ENCODE measurements around the gene LRP11. TPM values are rescaled to one million over a fixed set of nuclear protein-coding genes. Genes with fewer than 3 reads are reported as not detected.
"Not testable (repeated sequence)": the region's sequence is repeated elsewhere in the genome, so short reads cannot be mapped to it uniquely, and the experiment has no call there.

Gene LRP11
- total RNA-seq, 1 experiment from 2014 or later, result 48.0 TPM

DNA sequence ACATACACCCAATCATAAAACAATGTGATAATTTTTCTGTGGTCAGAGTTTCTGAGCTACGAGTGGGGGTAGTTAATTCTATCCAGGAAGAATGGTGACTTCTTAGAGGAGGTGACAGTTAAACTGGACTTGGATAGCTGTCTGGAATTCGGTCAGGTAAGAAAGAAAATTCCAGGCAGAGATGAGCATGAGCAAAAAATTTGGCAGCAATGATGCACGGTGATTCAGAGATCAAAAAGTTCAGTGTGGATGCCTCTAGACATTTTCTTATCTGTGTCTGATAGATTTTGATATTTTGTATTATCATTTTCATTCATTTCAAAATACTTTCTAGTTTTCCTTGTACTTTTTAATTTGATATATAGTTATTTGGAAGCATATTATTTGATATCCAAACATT, 21.7 kb upstream of the LRP11 start:
- Histone ChIP-seq H3K4me3 (no peak overlapping the region), H3K36me3 (peaks cover 9% of the 10 kb centered on the region), H3K9me3 (no peaks in the 10 kb centered on the region), H3K27me3 (no peaks in the 10 kb centered on the region)
- DNase-seq, result no peak

DNA sequence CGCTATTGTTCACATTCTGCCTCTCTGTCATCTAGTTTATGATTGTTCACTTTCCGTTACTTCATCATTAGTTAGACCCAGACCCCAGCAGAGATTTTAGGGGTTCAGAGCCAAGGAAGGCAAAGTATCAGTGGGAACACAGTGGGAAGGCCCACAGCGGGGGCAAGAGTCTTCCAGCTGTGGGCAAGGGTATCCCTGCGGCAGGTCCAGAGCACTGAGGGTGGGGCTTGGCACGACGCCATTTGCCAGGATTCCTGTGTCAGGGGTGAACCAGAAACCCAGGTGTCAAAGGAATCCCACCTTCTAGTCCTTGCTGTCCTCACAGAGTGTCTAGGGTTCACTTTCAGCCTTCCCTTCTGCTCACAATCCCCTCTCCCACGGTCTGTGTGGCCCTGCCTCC, 20.5 kb upstream of the LRP11 start:
- no peaks in the 10 kb centered on the region for H3K9me3 ChIP-seq
- no peaks in the 10 kb centered on the region for H3K27me3 ChIP-seq
- no peak overlapping the region for H3K4me3 ChIP-seq
- peaks cover 6% of the 10 kb centered on the region for H3K36me3 ChIP-seq
- no peak for DNase-seq

DNA sequence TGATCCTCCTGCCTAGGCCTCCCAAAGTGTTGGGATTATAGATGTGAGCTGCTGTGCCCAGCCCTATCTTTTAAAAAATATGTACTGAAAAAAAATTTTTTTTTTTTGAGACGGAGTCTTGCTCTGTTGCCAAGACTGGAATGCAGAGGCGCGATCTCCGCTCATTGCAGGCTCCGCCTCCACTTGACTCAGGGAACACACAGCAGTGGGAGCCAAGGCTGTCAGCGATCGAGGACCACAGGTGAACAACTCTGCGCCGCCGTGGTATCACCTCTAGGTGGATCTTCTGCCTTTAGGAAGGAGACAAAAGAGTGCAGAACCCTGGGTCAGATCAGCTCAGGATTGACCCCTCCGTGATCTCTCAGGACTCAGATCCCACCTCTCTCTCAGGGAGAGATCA, 20.1 kb upstream of the LRP11 start:
- Histone ChIP-seq H3K36me3 (peaks cover 6% of the 10 kb centered on the region), H3K27me3 (no peaks in the 10 kb centered on the region), H3K9me3 (no peaks in the 10 kb centered on the region), H3K4me3 (no peak overlapping the region)
- no peak for DNase-seq

DNA sequence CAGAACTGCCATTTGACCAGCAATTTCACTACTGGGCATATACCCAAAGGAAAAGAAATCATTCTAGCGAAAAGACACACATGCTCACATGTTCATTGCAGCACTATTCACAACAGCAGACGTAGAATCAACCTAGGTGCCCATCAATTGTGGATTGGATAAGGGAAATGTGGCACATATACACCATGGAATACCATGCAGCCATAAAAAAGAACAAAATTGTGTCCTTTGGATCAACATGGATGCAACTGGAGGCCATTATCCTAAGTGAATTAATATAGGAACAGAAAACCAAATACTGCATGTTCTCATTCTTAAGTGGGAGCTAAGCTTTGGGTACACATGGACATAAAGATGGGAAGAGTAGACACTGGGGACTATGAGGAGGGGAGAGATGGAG, 17.7 kb upstream of the LRP11 start:
- DNase-seq, result no peak
- H3K9me3 ChIP-seq, result no peaks in the 10 kb centered on the region
- no peaks in the 10 kb centered on the region for H3K27me3 ChIP-seq
- H3K4me3 ChIP-seq, result no peak overlapping the region
- H3K36me3 ChIP-seq, result no peaks in the 10 kb centered on the region

DNA sequence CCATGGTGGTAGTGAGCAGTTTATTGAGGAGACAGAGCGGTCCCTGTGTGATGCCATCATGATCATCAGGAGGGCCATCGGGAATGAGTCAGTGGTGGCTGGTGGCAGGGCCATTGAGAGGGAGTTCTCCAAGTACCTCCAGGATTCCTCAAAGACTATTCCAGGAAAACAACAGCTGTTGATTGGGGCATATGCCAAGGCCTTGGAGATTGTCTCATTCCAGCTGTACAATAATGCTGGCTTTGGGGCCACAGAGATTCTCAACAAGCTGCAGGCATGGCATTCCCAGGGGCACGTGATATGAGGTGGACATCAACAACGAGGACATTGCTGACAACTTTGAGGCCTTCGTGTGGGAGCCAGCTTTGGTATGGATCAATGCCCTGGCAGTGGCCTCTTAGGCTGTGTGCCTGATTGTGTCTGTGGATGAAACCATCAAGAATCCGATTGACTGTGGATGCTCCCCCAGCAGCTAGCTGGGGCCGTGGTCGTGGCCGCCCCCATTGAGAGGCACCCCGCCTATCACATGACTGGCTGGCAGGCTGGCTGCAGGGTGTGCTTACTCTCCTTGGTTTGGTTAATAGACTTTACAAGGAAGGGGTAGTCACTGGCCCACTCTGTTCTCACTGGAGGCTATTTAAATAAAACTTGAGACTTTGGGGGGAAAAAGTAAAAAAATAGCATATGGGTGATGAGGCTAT, 17.1 kb upstream of the LRP11 start:
- Histone ChIP-seq H3K36me3 (no peaks in the 10 kb centered on the region), H3K4me3 (no peak overlapping the region), H3K27me3 (no peaks in the 10 kb centered on the region), H3K9me3 (no peaks in the 10 kb centered on the region)
- DNase-seq, result no peak

DNA sequence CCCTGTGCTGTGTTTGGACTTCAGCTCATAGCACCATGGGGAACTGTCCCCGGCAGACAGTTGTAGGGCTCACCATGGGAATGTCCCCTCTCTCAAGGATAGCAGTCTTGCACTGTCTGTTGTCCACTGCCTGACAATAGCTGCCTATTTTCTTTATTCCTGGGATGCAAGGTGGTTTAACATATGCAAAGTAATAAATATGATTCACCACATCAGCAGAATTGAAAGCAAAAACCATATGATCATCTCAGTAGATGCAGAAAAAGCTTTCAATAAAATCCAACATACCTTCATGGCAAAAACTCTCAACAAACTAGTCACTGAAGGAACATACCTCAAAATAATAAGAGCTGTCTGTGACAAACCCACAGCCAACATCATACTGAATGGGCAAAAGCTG, 13.5 kb upstream of the LRP11 start:
- Histone ChIP-seq H3K4me3 (no peak overlapping the region), H3K9me3 (peaks cover 4% of the 10 kb centered on the region; the same call in 1 of the 2 replicates), H3K36me3 (no peaks in the 10 kb centered on the region), H3K27me3 (no peaks in the 10 kb centered on the region)
- no peak for DNase-seq

DNA sequence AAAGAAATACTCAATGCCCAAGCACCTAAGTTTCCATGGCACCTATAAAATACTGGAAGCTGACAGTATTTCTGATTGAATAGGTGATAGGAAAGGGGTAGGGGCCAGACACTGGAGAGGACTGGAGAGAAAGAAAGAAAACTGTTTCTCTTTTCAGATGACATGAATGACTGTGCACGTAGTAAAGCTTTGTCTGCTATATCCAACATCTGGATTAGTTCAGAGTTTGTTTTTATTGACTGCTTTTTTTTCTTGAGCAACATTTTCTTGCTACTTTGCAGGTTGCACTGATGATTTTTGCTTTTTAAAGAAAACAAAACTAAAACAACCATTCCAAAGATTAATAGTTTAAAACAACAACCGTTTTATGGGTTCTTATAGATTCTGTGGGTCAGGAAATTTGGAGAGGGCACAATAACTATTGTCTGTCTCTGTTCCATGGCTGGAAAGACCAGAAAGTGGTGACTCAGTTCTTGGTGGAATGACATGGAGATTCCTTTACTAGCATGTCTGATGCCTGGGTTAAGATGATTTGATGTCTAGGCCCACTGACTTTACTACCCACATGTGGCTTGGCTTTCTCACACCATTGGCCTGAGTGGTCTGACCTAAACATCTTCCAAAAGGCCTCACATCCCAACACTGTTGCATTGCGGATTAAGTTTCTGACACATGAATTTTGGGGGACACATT, 12.2 kb upstream of the LRP11 start:
- no peak for DNase-seq
- peaks cover 9% of the 10 kb centered on the region for H3K9me3 ChIP-seq
- no peak overlapping the region for H3K4me3 ChIP-seq
- no peaks in the 10 kb centered on the region for H3K27me3 ChIP-seq
- no peaks in the 10 kb centered on the region for H3K36me3 ChIP-seq

DNA sequence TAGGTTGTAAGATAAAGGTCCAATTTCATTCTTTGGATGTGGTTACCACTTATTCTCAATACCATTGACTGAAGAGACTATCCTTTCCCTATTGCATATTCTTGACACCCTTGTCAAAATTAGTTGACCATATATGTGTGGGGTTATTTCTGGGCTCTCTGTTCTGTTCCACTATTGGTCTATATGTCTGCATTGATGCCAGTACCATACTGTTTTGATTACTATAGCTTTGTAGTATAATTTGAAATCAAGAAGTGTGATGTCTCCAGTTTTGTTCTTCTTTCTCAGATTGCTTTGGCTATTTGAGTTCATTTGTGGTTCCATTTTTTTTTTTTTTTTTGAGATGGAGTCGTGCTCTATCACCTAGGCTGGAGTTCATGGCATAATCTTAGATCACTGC, 8.1 kb upstream of the LRP11 start:
- H3K4me3 ChIP-seq, result no peak overlapping the region
- peaks cover 9% of the 10 kb centered on the region for H3K9me3 ChIP-seq
- DNase-seq, result no peak
- no peaks in the 10 kb centered on the region for H3K36me3 ChIP-seq
- no peaks in the 10 kb centered on the region for H3K27me3 ChIP-seq

DNA sequence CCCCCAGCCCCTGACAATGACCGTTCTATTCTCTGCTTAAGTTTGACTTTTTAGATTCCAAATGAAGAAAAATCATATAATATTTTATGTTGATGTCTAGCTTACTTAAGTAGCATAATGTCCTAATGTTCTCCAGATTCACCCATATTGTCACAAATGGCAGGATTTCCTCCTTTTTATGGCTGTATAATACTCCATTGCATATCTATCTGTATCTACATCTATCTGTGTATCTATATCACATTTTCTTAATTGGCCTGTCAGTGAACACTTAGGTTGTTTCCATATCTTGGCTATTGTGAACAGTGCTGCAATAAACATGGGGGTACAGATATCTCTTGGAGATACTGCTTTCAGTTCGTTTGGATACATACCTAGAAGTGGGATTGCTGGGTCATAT, 7.0 kb upstream of the LRP11 start:
- no peaks in the 10 kb centered on the region for H3K36me3 ChIP-seq
- DNase-seq, result no peak
- H3K4me3 ChIP-seq, result no peak overlapping the region
- H3K27me3 ChIP-seq, result no peaks in the 10 kb centered on the region
- peaks cover 9% of the 10 kb centered on the region for H3K9me3 ChIP-seq

DNA sequence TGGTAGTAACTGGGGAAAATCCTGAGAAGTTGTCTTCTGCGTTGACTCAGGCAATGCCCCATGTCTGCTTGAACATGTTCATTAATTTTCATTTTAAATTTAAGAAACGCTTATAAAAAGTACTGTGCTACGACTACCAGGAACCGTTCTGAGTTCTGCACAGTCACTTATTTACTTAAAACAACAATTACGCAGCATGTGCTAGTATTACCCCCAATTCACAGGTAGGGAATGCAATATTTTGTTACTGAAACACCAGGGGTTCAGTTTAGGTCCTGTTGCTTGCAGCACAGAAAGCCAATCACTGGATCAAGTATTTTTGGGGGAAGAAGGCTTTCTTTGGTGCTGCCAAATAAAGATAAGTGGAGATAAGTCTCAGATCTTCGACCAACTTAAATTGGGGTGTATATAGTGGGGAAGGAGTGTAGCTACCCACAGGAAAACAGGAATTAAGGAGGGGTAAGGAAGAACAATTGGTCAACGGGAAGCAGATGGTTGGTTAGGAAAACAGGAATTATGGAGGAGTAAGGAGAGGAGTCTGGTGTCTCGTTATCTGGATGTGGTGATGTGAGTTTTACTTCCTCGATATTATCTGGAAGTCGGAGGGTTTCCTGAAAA, 5.2 kb upstream of the LRP11 start:
- no peak overlapping the region for H3K4me3 ChIP-seq
- DNase-seq, result no peak
- H3K36me3 ChIP-seq, result no peaks in the 10 kb centered on the region
- no peaks in the 10 kb centered on the region for H3K27me3 ChIP-seq
- peaks cover 9% of the 10 kb centered on the region for H3K9me3 ChIP-seq

DNA sequence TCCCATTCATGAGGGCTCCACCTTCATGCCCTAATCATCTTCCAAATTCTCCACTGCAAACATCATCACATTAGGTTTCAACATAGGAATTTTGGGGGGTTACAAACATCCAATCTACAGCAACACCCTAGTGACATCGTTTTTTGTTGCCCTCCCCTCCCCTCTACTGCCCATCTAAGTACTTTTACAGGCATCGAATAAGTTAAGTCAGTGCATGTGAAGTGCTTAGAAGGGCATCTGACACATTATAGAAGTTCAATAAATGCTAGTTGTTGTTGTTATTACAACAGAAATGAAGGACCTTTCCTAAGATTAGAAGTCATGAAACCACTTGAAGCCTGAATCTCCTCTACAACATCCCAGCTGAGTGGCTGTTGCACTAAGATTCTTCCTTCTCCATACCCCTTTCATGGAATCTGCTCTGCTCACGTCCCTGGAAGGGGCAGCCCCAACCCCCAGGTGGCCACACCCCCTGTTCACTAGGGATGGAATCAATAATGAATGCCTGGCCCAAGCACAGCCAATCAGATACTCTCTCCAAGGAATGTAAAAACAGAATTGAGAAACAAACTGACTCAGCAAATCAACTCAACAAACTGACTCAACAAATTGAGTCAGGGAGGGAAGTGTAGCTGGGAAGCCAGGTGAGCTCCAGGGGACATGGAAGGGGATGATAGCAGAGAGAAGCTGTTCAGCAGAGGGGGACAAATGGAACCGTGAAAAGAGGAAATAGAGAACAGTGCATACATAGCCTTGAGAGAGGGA, 3.9 kb upstream of the LRP11 start:
- H3K4me3 ChIP-seq, result no peak overlapping the region
- no peaks in the 10 kb centered on the region for H3K36me3 ChIP-seq
- DNase-seq, result peak; percentile 21
- H3K27me3 ChIP-seq, result no peaks in the 10 kb centered on the region
- peaks cover 6% of the 10 kb centered on the region for H3K9me3 ChIP-seq

DNA sequence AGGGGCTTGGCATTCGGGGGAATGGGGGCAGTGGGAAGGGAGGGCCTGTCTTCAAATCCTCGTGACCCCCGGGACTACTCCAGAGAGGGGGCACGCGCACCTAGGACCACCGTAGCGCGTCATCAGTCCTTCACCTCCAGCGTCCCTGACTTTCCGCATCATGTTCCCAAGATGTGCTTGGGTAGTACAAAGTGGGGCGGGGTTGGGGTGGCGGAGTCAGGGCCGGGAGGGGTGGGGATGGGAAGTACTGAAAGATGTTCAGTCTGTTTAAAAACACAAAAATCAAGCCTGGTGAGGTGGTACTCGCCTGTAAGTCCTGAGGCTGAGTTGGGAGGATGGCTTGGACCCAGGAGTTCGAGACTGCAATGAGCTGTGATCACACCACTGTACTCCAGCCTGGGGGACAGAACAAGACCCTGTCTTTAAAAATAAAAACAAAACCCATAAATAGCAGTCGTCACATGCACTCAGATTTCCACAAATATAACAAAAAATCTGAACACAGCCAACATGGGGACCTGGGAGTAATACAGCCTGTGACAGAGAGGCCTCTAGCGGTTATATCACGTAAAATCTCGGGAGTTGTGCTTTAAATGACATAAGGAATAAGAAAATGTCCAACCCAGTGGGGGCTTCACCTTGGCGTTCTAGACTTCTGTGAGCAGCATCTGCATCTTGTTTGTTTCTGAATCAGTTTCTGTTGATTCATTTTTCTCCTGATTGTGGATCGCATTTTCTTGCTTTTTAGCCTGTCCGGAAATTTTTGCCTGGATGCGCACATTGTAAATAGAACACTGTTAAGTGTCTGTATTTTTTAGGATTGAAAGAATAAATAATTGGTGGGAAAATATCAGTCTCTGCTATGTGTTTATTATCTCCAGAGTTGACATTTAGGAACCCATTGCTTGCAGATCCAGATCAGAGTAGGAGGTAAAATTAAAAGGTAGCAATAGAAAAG, 698 bp upstream of the LRP11 start:
- DNase-seq, result peak; percentile 25
- peaks cover 10% of the 10 kb centered on the region for H3K36me3 ChIP-seq
- no peaks in the 10 kb centered on the region for H3K27me3 ChIP-seq
- H3K9me3 ChIP-seq, result no peaks in the 10 kb centered on the region
- H3K4me3 ChIP-seq, result peak overlapping the region; percentile 60

DNA sequence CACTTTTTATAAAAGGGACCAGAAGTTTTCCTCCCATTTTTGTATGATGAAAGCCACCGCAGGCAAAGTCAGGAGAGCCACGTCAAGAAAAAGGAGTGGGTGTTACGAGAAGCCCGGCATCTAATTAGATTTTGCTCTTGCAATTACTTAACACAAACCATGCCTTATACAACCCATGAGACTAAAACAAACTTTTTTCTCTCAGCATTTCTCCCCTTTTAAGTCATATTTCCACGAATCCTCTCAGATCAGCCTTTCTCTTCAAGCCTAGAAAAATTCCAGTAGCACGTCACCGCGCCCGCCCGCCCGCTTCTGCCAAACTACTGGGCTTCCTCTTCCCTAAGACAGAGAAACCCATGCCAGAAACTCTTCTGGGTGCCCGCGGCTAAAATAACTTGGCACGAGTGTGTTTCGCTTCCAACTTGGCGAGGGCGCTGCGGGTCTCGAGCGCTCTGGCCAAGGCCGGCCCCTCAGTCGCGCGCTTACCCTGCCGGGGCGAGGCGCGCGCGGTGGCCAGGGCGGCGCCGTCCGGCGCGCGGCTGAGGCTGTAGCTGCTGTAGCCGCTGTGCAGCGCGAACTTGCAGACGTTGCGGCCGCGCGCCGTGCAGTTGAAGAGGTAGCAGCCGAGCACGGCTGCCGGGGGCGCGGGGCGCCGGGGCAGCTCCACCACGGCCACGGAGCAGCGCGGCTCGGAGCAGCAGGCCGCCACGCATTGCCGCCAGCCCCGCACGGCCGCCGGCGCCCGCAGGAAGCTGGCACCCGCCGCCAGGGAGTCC, 1.0 kb downstream of the LRP11 start:
- Histone ChIP-seq H3K9me3 (no peaks in the 10 kb centered on the region), H3K36me3 (peaks cover 24% of the 10 kb centered on the region), H3K27me3 (no peaks in the 10 kb centered on the region), H3K4me3 (peak overlapping the region; percentile 60)
- peak; percentile 96 for DNase-seq

DNA sequence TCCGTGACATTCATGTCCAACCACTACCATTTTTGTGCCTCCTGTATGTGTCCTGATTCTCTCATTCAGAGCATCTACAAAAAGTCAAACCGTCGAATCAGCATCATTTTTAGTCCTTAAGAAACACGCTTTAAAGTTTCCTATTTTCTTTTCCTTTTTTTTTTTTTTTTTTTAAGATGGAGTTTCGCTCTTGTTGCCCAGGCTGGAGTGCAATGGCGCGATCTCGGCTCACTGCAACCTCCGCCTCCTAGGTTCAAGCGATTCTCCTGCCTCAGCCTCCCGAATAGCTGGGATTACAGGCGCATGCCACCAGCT, 1.8 kb downstream of the LRP11 start:
- Histone ChIP-seq H3K36me3 (peaks cover 26% of the 10 kb centered on the region), H3K4me3 (peak overlapping the region; percentile 60)
- not testable (repeated sequence) for H3K27me3 ChIP-seq, DNase-seq, H3K9me3 ChIP-seq

DNA sequence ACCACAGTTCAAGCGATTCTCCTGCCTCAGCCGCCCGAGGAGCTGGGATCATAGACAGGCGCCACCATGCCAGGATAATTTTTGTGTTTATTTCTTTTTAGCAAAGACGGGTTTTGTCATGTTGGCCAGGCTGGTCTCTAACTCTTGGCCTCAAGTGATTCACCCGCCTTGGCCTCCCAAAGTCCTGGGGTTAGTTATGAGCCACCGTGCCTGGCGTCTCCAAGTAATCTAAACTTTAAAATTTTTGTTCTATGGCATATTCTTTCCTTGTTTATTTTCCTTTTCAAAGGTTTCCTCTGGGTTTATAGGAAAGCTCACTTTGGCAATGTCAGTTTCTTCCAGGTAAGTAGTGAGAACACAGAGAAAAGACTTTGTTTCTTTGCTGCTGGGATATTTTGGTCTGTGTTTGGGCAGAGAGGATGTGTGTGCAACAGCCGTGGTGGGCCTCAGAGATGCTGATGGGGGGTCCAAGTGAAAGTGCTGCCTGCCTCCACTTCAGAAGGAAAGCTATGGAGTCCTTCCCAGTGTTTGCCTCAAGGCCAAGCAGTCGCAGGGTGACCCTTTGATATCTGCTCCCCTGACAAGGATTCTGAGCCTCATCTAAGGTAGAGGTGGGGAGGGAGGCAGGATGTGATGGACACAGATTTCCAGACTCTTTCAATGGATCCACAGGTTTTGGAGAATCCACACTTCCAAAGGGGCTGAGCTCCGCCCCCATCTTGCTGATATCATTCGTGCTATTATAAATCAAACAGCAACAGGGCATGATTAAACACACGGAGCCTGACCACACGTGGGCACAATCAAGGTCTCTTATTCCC, 2.3 kb downstream of the LRP11 start:
- Histone ChIP-seq H3K36me3 (peaks cover 27% of the 10 kb centered on the region), H3K4me3 (peak overlapping the region; percentile 60), H3K27me3 (no peaks in the 10 kb centered on the region), H3K9me3 (no peaks in the 10 kb centered on the region)
- peak; percentile 91 for DNase-seq
